Measurements from ENCODE around the gene DPP9. TPM values are rescaled to one million over a fixed set of nuclear protein-coding genes. Genes with fewer than 3 reads are reported as not detected.
"Not testable (repeated sequence)": the region's sequence is repeated elsewhere in the genome, so short reads cannot be mapped to it uniquely, and the experiment has no call there.

Gene DPP9
- polyA plus RNA-seq, 1 donor = 24.2 TPM

DNA sequence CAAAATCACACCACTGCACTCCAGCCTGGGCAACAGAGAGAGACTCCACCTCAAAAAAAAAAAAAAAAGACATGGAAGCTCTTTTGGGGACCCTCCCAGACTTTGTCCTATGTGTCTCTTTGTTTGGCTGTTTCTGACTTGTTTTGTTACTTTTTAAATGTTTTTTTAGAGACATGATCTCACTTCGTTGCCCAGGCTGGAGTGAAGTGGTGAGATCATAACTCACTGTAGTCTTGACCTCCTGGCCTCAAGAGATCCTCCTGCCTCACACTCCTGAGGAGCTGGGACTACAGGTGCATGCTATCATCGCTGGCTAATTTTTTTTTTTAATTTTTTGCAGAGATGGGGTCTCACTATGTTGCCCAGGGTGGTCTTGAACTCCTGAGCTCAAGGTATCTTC is 16.4 kb upstream of the DPP9 start:
- DNase-seq (ENCODE audit: low read depth) = no peak

DNA sequence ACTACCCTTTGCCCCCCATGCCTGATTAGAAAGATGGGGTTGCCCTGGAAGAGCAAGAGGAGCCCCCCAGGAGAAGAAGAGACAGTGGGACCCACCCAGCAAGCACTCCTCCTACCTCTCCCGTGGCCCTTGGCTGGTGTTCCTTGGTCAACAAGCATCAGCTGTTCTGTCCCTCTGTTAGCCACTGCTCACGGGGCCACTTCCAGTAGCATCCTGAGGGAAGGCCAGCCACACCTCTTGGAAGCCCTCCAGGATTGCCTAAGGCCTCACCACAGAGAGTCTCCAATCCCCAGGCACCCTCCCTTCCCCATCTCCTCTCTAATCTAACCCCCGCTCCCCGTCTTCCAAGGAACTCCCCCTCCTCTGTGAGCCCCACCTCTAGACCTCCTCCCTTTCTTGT is 15.1 kb upstream of the DPP9 start:
- no peak for DNase-seq (ENCODE audit: low read depth)

DNA sequence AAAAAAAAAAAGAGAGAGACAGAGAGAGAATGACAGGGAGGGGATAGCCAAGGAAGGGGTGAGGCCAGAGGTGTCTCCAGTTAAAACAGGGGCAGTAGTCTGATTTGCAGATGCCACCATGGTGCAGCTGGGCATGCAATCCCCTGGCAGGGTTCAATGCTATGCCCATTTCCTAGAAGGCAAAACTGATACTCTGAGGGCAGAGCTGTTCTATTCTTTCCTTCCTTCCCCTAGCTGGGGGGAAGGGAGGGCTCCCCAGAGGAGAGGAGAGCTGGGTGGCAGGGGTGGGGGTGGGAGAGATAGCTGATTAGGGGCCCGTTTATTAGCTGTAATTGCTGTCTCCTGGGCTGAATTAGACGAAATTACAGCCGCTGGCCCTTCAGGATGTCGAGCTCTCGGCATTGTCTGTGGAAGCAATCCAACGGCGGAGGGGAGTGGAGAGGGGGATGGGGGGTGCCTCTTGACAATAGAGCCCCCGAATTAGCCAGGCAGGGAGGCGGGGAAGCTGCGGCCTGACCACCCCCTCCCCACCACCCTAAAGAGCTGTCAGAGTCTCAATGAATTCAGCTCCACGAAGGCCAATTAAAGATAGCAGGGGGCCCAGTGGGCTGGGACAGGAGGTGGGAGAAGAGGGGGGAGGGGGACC is 14.4 kb upstream of the DPP9 start:
- DNase-seq (ENCODE audit: low read depth) = no peak

DNA sequence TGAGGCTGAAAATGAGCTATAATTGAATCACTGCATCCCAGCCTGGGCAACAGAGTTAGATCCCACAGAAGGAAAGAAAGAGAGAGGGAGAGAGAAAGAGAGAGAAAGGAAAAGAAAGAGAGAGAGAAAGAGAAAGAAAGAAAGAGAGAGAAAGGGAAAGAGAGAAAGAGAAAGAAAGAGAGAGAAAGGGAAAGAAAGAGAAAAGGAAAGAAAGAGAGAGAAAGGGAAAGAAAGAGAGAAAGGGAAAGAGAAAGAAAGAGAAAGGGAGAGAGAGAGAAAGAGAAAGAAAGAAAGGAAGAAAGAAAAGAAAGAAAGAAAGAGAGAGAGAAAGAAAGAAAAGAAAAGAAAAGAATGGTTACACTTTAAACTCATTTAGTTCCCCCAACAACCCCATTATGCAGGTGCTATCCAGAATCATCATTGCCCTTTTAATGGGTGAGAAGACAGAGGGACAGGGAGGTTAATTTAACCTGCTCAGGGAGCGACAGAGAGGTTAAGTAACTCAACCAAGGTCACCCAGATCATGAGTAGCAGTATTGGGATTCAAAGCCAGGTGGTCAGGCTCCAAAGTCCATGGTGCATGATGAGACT is 10.2 kb upstream of the DPP9 start:
- no peak for DNase-seq (ENCODE audit: low read depth)

DNA sequence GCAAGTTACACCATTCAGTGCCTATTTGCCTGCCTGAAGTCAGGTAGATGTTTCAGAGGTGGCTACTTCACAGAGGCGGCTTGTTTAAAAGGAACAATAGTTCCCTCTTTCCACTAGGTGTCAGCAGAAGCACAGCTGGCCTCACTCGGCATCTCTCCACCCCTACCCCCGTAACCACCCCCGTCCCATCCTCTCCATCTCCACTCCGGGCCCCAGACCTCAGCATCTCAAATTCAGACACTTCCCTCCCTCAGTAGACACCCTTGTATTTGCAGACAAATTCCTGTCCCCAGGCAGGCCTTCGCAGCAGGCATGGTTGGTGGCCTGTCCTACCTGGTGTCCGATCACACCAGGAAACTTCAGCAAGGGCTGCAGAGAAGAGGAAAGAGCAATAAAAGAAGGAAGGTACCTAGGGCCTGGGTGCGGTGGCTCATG is 9.1 kb upstream of the DPP9 start:
- DNase-seq (ENCODE audit: low read depth) = peak; percentile 17

DNA sequence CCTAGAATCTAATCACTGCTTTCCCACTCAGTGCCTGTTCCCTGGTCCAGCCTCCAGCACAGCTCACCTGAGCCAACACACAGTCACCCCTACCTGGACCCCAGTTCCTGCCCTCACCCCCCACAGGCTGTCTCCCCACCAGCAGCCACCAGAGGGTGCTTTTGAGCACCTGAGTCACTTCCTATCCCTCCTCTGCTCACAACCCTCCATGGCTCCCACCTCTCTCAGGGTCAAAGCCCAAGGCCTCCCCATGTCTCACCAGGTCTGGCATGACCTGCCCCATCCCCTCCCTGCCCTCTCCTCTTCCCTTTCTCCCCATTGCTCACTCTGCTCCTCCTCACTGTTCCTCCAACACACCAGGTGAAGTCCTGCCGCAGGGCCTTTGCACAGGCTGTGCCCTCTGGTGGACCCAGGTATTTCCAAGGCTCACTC is 7.1 kb upstream of the DPP9 start:
- no peak for DNase-seq (ENCODE audit: low read depth)

DNA sequence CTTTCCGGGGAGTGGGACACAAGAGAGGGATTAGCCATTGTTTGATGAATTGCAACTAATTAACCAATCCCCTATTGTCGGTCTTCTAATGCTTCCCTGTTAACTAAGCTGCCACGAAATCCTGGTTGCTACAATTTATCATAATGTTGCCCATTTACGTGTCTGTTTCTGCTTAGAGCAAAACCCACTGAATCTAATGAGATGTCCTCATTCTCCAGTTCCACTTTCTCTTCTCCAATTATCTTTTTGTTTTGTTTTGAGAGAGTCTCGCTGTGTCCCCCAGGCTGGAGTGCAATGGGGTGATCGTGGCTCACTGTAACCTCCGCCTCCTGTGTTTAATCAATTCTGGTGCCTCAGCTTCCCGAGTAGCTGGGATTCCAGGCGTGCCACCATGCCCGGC is 5.2 kb upstream of the DPP9 start:
- no peak for DNase-seq (ENCODE audit: low read depth)

DNA sequence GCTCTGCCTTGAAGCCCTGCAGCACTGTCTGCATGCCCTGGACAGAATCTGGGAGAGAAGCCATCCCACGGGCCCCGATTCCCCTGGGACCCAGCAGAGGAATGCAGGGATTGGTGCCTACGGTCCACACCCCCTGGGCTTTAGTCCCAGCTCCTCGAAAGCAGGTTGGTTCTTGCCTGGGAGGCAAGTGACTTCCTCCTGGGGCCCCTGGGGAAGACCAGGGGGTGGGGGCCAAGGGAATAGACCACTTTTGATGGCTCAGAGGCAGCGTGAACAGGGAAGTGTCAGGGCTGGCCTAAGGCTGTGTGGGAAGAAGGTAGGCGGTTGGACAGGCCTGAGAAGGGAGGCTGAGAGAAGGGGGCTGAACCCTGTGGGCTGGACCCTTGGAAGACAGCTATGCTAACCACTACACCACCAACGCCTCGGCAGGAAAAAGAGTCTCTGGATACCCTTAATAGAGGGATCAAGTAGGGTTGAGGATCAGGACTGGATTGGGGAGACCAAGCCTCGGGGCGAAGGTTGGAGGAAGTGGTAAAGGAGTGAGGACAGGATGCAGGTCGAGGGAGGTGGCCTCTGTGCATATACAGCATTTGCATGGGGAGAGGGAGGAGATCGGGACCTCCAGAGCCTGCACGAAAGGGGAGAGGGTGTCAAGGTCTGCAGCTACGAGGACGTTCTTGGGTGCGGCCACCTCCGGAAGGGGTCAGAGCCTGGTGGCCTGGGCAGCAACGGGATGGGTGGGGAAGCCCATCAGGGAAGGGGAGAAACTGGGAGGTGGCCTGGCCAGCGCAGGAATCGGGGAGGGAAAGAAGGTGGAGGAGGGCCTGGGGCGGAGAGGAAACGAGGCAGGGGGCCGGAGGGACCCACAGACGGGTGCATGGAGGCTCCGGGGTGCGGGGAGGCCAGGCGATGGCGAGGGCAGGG is 709 bp downstream of the DPP9 start:
- DNase-seq (ENCODE audit: low read depth) = no peak

DNA sequence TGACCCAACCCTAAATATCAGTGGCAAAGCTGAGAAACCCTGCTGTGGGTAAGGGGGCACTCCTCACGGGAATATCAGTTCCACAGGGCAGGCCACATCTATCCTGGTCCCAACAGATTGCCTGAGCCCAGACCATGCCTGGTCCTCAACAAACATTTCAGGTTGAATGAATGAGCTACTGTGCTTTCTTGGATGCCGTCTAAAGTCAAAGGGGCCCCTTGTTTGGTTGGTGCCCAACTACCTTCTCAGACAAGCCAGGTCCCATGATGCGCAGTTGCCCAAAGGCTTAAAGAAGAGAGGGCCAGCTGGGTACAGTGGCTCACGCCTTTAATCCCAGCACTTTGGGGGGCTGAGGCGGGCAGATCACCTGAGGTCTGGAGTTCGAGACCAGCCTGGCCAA is 2.4 kb downstream of the DPP9 start:
- DNase-seq (ENCODE audit: low read depth) = no peak

DNA sequence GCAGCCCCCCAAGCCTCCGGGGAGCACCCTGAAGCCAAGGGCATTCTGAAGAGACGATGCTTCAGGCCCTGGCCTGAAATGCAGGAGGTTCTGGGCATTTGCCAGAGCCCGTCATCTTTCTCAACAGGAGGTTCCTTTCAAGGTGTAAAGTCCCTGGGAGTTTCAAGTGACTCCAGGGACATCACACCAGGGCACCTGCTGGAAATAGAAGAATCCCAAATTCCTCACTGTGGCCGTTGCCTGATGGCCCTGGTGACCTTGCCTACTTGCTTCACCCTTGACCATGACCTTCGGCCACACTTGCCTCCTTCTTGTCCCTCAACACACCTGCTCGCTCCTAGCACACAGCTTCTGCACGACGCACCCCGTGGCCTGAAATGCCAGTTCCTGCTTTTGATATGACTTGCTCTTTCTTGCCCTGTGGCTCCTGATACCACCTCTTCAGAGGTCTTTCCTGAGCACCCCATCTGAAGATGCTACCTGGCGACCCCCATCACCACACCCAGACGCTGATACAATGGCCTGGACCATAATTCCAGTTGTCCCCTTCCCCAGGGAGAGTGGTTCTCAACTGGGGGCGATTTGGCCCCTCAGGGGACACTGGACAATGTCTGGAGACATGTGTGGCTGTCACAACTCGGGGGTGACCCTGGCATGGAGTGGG is 3.5 kb downstream of the DPP9 start:
- no peak for DNase-seq (ENCODE audit: low read depth)

DNA sequence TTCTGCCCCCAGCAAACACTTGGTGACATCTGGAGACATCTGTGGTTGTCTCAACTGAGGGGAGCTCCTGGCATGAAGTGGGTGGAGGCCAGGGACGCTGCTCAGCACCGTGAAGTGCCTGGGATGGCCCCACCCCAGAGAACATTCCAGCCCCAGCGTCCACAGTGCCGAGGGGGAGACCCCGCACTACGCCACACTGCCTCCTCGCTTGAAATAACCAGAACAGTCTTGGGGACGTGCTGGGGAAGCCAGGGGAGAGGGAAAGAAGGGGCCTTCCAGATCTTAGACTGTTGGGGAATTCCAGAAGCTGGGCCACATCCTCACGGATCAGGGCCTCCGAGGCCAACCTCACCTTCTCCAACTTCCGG is 4.2 kb downstream of the DPP9 start:
- no peak for DNase-seq (ENCODE audit: low read depth)

DNA sequence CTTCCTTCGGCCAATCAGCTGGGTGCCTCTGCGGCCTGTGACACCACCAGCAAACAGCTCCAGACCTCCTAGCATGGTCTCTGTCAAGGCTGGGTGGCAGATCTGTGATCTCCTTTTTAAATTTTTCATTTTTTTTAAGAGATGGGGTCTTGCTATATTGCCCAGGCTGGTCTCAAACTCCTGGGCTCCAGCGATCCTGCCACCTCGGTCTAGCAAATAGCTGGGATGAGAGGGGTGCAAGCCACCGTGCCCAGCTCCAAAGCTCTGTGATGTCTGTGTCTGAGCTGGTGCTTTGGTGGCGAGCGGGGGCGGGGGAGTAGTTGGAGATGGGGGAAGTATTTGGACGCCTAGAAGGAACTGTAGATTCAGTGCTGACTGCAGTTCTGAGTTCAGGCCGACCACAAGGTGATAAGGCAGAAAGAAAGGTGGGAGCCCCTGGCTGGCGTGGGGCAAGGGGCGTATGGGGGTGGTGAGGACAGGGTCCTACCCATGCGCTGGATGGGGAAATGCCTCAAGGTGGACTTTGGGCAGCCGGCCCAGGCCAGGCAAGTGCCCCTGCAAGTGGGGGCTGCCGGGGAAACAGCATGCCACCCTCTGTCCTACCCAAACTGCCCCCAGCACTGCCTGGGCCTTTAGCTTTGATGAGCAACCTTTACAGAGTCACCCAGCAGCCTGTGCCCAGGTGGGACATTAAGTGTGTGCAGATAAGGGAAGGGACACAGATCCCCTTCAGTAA is 5.5 kb downstream of the DPP9 start:
- DNase-seq (ENCODE audit: low read depth) = no peak

DNA sequence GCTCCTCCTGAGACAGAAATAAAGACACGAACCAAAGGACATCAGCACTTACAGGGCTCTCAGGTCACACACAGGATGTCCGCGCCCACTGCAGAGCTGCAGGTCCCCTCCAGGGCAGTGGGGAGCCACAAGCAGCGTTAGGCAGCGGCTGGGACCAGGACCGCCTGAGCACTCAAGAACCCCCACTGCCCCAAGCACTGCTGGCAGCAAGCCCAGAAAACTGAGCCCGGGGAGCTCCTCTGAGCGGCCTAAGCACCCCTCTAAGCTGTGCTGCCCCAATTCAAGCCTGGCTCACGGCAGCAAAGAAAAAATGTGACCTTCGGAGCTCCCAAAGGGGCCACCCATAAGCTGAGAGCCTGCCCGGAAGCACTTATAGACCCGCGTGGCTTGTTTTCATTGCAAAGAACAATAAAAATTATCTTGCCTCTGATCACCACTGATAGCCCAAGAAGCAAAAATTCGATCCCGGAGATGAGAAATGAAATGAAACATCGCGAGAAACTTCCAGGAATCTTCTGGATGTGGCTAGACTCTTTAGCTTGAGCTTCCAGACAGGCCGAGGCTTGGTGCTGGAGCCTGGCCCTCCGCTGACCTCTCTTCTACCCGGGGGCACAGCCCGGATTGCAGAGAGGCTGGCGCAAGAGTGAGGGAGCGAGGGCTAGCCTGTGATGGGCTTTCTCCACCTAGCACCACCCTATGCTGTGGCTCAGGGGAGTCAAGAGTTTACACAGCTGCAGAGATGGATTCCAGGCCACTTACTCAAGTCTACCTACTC is 6.3 kb downstream of the DPP9 start:
- no peak for DNase-seq (ENCODE audit: low read depth)

DNA sequence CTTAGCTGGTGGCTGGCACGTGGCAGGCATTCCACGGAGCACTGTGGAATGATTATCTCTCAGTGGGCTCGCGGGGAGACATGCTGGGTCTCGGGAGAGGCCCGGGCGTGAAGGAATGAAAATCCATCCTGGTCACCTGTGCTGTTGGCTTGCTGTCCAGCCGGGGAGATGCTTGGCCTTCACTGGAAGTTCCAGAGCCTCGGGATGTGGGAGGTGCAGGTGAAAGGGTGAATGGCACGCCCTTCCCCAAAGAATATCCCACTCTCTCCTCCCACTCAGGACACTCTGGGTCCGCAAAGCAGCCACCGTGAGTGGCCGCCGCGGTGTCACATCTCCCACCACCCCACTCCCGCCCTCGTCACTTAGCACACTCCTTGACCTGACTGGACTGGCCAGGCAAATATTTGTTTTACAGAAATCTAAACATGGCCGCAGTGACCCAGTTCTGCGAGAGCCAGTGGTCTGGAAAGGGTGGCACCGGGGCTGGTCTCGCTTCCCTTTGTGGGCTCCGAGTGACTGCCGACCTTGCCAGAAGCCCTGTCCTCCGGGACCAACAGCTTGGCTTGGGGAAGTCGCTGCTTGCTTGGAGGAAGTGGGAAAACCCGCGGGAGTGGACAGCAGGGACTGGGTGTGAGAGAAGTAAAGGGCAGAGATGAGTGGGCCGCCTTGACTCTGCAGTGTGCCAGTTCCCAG is 8.0 kb downstream of the DPP9 start:
- no peak for DNase-seq (ENCODE audit: low read depth)

DNA sequence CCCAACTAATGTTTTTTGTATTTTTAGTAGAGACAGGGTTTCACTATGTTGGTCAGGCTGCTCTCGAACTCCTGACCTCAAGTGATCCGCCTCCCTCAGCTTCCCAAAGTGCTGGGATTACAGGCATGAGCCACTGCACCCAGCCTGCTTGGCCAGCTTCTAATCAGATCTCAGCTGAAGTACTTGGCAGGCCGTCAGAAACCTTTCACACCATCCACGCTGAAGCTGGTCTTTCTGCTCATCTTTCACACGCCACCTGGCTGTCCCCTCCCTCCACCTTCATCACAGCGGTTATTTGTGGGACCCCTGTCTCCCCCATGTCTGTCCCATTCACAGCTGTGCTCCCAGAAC is 8.5 kb downstream of the DPP9 start:
- not testable (repeated sequence) for DNase-seq (ENCODE audit: low read depth)

DNA sequence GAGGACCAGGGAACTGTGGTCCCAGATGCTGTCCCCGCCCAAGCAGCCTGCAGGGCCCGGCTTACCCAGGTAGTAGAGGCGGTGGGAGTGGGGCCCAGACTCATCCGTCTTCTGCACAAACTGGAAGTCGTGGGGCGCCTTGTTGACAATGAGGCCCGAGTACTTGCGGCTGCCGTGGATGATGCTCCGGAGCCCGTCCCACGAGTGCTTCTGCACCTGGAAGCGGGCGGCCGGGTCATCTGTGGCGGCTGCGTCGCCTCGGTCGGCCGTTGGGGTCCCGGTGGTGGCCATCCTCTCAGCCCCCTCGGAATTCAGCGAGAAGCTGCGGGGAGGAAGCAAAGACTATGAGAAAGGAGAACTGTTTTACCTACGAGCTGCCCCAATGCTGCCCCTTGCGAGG is 9.6 kb downstream of the DPP9 start:
- no peak for DNase-seq (ENCODE audit: low read depth)

DNA sequence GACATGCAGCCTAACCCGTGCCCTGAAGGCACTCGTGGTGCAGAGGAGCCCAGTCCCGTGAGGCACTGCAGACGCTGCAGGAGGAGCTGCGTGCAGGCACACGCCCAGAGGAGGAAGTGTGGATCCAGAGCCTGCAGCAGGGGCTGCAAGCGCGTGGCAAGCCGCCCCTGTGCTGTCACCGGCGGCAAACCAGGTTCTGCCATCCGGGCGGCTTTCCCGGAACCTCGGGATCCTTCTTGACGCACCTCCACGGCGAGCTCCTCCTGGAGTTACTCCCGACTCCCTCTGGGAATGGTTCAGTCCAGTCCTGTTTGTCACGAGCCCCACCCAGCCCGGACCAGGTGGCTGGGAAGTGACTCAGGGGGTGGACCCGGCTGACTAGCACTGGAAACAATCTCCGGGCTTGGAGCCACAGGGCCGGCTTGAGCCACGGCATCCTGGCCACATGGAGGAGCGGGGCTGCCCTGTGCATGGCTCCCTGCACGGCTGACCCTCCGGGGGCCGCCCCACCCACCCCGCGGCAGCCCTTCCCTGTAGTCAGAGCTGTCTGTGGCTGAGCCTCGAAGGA is 10.2 kb downstream of the DPP9 start:
- DNase-seq (ENCODE audit: low read depth) = no peak

DNA sequence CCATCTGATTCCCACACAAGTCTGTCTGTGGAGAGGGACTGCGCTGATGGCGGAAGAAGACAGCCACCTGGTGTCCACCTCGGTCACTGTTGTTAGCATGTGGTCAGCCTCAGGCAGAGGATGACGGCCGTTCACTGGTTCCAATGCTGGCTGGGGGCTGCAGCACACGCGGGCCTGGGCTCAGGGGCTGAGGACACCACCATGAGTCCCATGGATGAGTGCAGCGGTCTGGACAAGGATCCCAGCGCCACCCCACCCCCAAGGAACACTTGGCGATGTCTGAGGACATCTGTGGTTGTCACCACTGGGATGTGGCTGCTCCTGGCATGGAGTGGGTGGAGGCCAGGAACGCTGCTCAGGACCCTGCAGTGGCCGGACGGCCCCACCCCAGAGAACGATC is 10.9 kb downstream of the DPP9 start:
- DNase-seq (ENCODE audit: low read depth) = no peak

DNA sequence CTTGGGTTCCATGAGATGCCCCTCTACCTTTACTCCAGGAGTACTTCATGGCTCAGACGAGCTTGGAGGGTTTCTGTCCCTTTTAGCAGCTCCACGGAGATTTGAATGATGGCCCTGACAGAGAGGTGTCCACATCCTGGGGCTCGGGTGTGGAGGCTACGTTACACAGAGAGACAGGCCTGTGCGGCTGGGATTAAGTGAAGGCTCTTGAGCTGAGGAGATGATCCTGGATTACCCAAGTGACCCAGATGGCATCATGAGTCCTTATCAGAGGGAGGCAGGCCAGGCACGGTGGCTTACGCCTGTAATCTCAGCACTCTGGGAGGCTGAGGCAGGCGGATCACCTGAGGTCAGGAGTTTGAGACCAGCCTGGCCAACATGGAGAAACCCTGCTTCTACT is 12.4 kb downstream of the DPP9 start:
- DNase-seq (ENCODE audit: low read depth) = no peak

DNA sequence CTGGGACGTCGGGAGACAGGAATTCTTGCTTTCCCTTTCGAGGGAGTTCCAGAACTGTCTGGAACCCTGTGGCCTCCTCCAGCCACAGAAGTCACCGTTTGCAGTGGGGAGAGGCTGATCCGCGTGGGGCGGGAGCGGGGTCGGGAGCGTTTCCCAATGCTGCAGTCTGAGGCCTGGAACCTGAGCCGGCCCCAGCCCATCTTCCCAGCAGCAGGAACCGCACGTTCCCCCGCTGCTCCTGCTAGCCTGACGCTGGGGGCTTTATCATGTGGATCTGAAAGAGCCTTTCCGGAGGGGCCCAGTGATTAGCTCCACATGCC is 13.4 kb downstream of the DPP9 start:
- no peak for DNase-seq (ENCODE audit: low read depth)
